H1 (cell line): ENCODE measurements around the gene DELE1. TPM values are rescaled to one million over a fixed set of nuclear protein-coding genes. Genes with fewer than 3 reads are reported as not detected.

Source experiments
- CTCF ChIA-PET: fragments of 300-600 bp; sonication (Branson Sonifier 250); formaldehyde crosslinking; loops from one replicate; lab custom pipeline; 2021; ENCODE audit not compliant: partially characterized antibody; lab: Charles Lee
- POLR2A ChIA-PET: fragments of 300-600 bp; sonication (Branson Sonifier 250); formaldehyde crosslinking; loops from one replicate; lab custom pipeline; 2021; ENCODE audit warnings: inconsistent platforms; ENCODE audit not compliant: partially characterized antibody; lab: Charles Lee
- DNase-seq, 2 experiments: peaks; one replicate each; pipeline versions ENCODE4 v3.0.0 to v3.0.0-alpha.2; 2010 to 2022; ENCODE audit warnings: low spot score in 2 of 2, low read depth in 1 of 2, mixed read lengths in 1 of 2
- FAIRE-seq: peaks from 2 replicates; lab custom pipeline; 2011; peaks lifted over from hg19 to GRCh38; lab: Jason Lieb, UNC
- H2AFZ ChIP-seq: 2 replicates; pipeline ENCODE4 v1.8.1; 2012; ENCODE audit warnings: low read length, inconsistent platforms
- H2AK5ac ChIP-seq: 2 replicates; pipeline ENCODE4 v1.6.1; 2013; ENCODE audit warnings: low read depth, low read length
- H2BK120ac ChIP-seq: replicated peaks from 2 replicates; pipeline ENCODE3; 2013; ENCODE audit warnings: low read depth, low read length, inconsistent platforms
- H2BK12ac ChIP-seq: 2 replicates; pipeline ENCODE4 v1.6.1; 2013; ENCODE audit warnings: low read depth, low read length
- H2BK15ac ChIP-seq: 2 replicates; pipeline ENCODE4 v1.6.1; 2013; ENCODE audit warnings: low read length
- H2BK20ac ChIP-seq: 2 replicates; pipeline ENCODE4 v1.6.1; 2013; ENCODE audit warnings: low read length
- H2BK5ac ChIP-seq: 2 replicates; pipeline ENCODE4 v1.6.1; 2013; ENCODE audit warnings: low read depth, low read length
- H3K14ac ChIP-seq: 2 replicates; pipeline ENCODE4 v1.6.1; 2013; ENCODE audit warnings: inconsistent platforms; ENCODE audit not compliant: insufficient read length
- H3K18ac ChIP-seq: 2 replicates; pipeline ENCODE4 v1.6.1; 2013; ENCODE audit warnings: low read length; ENCODE audit errors: extremely low read depth
- H3K23ac ChIP-seq: 2 replicates; pipeline ENCODE4 v1.6.1; 2013; ENCODE audit warnings: inconsistent platforms; ENCODE audit not compliant: insufficient read length
- H3K23me2 ChIP-seq: 2 replicates; pipeline ENCODE4 v1.6.1; 2013; ENCODE audit warnings: low read depth, low read length
- H3K27ac ChIP-seq: 2 replicates; pipeline ENCODE4 v1.6.1; 2011; ENCODE audit warnings: low read depth, low read length, inconsistent platforms
- H3K27me3 ChIP-seq, 4 experiments: replicated peaks in 1 of 4; 1 replicate in 1 of 4; 2 replicates in 3 of 4; pipeline versions ENCODE4 v1.6.1 to v1.8.1; 2011 to 2013; ENCODE audit warnings: low read length in 3 of 4, mild to moderate bottlenecking in 3 of 4, inconsistent platforms in 2 of 4, mixed read lengths in 2 of 4, moderate library complexity in 1 of 4; ENCODE audit not compliant: control insufficient read depth in 3 of 4, insufficient read depth in 3 of 4; ENCODE audit errors: extremely low read depth in 1 of 4
- H3K36me3 ChIP-seq, 4 experiments: 2 replicates each; pipeline versions ENCODE4 v1.6.1 to v1.8.1; 2011 to 2013; ENCODE audit warnings: mild to moderate bottlenecking in 4 of 4, low read length in 3 of 4, moderate library complexity in 2 of 4, control low read depth in 1 of 4, inconsistent platforms in 1 of 4; ENCODE audit not compliant: insufficient read depth in 4 of 4, control insufficient read depth in 2 of 4
- H3K4ac ChIP-seq: replicated peaks from 2 replicates; pipeline ENCODE3; 2013; ENCODE audit warnings: low read length, low read depth, mixed read lengths, inconsistent platforms; ENCODE audit not compliant: insufficient read length
- H3K4me1 ChIP-seq, 4 experiments: replicated peaks in 1 of 4; 1 replicate in 1 of 4; 2 replicates in 3 of 4; pipeline versions ENCODE4 v1.6.1 to v1.8.1; 2011 to 2013; ENCODE audit warnings: low read length in 3 of 4, inconsistent platforms in 2 of 4, mixed read lengths in 1 of 4; ENCODE audit not compliant: insufficient read depth in 4 of 4, control insufficient read depth in 3 of 4
- H3K4me2 ChIP-seq, 2 experiments: 2 replicates each; pipeline versions ENCODE4 v1.6.1 to v1.8.1; 2011 to 2013; ENCODE audit warnings: low read depth in 2 of 2, low read length in 2 of 2, control low read depth in 1 of 2, inconsistent platforms in 1 of 2, mild to moderate bottlenecking in 1 of 2; ENCODE audit not compliant: insufficient read depth in 1 of 2
- H3K4me3 ChIP-seq, 4 experiments: fragments of 200-600, 300-600 bp in 1 of 4; sonication (generic), shearing (Covaris generic), sonication (Bioruptor Twin) in 1 of 4; 2 replicates each; pipeline versions ENCODE4 v1.5.1 to v1.8.1; 2011 to 2016; ENCODE audit warnings: low read length in 4 of 4, low read depth in 3 of 4, control low read depth in 2 of 4, inconsistent platforms in 2 of 4, mild to moderate bottlenecking in 2 of 4, mixed read lengths in 1 of 4, moderate library complexity in 1 of 4; ENCODE audit not compliant: insufficient read depth in 2 of 4; ENCODE audit errors: extremely low read depth in 1 of 4
- H3K56ac ChIP-seq: replicated peaks from 2 replicates; pipeline ENCODE3; 2013; ENCODE audit warnings: low read depth, mild to moderate bottlenecking, mixed read lengths, low read length, inconsistent platforms; ENCODE audit not compliant: insufficient read length
- H3K79me1 ChIP-seq: 2 replicates; pipeline ENCODE4 v1.6.1; 2013; ENCODE audit warnings: low read depth, low read length, control low read depth
- H3K79me2 ChIP-seq, 2 experiments: 2 replicates each; pipeline versions ENCODE4 v1.6.1 to v1.8.1; 2012 to 2013; ENCODE audit warnings: low read length in 2 of 2, mild to moderate bottlenecking in 2 of 2, inconsistent platforms in 1 of 2; ENCODE audit not compliant: insufficient read depth in 2 of 2, control insufficient read depth in 1 of 2
- H3K9ac ChIP-seq, 4 experiments: replicated peaks in 1 of 4; 1 replicate in 1 of 4; 2 replicates in 3 of 4; pipeline versions ENCODE4 v1.6.1 to v1.8.1; 2011 to 2013; ENCODE audit warnings: low read depth in 3 of 4, low read length in 3 of 4, control low read depth in 2 of 4, mild to moderate bottlenecking in 2 of 4, moderate library complexity in 2 of 4, inconsistent platforms in 1 of 4; ENCODE audit errors: extremely low read depth in 1 of 4
- H3K9me3 ChIP-seq, 2 experiments: 2 replicates each; pipeline versions ENCODE4 v1.6.1 to v1.8.1; 2012 to 2013; ENCODE audit warnings: mild to moderate bottlenecking in 2 of 2, moderate library complexity in 2 of 2, control low read depth in 1 of 2, inconsistent platforms in 1 of 2, low read depth in 1 of 2, low read length in 1 of 2, mixed read lengths in 1 of 2; ENCODE audit not compliant: insufficient read depth in 2 of 2
- H4K20me1 ChIP-seq, 2 experiments: replicated peaks in 1 of 2; 2 replicates each; pipeline versions ENCODE3 to v1.8.1; 2011 to 2013; ENCODE audit warnings: inconsistent platforms in 2 of 2, low read length in 2 of 2, mild to moderate bottlenecking in 1 of 2; ENCODE audit not compliant: insufficient read depth in 2 of 2, control insufficient read depth in 1 of 2
- H4K5ac ChIP-seq: 2 replicates; pipeline ENCODE4 v1.6.1; 2013; ENCODE audit warnings: low read length, low read depth, mixed read lengths, inconsistent platforms; ENCODE audit not compliant: insufficient read length
- H4K8ac ChIP-seq: 2 replicates; pipeline ENCODE4 v1.8.0; 2013; ENCODE audit warnings: mild to moderate bottlenecking, moderate library complexity, low read length, inconsistent platforms; ENCODE audit not compliant: insufficient read depth; ENCODE audit errors: extremely low read depth
- H4K91ac ChIP-seq: replicated peaks from 2 replicates; pipeline ENCODE3; 2013; ENCODE audit warnings: low read length, mixed read lengths, inconsistent platforms; ENCODE audit not compliant: insufficient read length
- ASH2L ChIP-seq: fragments of 200-600, 300-600 bp; sonication (generic); IDR thresholded peaks from one replicate; pipeline ENCODE4 v1.7.1; 2017; ENCODE audit warnings: low read length
- CREB1 ChIP-seq: IDR thresholded peaks from 2 replicates; pipeline ENCODE4 v1.6.1; 2012; ENCODE audit warnings: inconsistent platforms
- E2F6 ChIP-seq: IDR thresholded peaks from 2 replicates; pipeline ENCODE4 v1.6.1; 2012; ENCODE audit warnings: inconsistent platforms
- FOSL1 ChIP-seq: IDR thresholded peaks from 2 replicates; pipeline ENCODE4 v1.6.1; 2011; ENCODE audit warnings: mild to moderate bottlenecking, low read depth, low read length, moderate library complexity; ENCODE audit not compliant: insufficient read depth
- NANOG ChIP-seq: IDR thresholded peaks from 2 replicates; pipeline ENCODE4 v1.6.1; 2011; ENCODE audit warnings: low read length, low read depth, mild to moderate bottlenecking, inconsistent platforms; ENCODE audit not compliant: insufficient read depth, poor library complexity, severe bottlenecking
- RFX5 ChIP-seq: IDR thresholded peaks from 2 replicates; pipeline ENCODE4 v1.6.1; 2011; ENCODE audit warnings: low read depth, low read length, improper control_type of control experiment, borderline replicate concordance
- SP1 ChIP-seq: IDR thresholded peaks from 2 replicates; pipeline ENCODE4 v1.6.1; 2011; ENCODE audit warnings: low read depth, low read length
- SP2 ChIP-seq: IDR thresholded peaks from 2 replicates; pipeline ENCODE4 v1.6.1; 2012; ENCODE audit warnings: mild to moderate bottlenecking, low read length, inconsistent platforms
- SRF ChIP-seq: IDR thresholded peaks from 2 replicates; pipeline ENCODE4 v1.6.1; 2011; ENCODE audit warnings: mild to moderate bottlenecking, low read depth, low read length, moderate library complexity
- USF2 ChIP-seq: IDR thresholded peaks from 2 replicates; pipeline ENCODE4 v1.6.1; 2011; ENCODE audit warnings: low read length, improper control_type of control experiment
- WGBS, 2 experiments: shearing (Covaris generic) in 1 of 2; methylation state at CpG; one replicate each; pipeline versions ENCODE4 v1.1.6 to v1.1.7; 2013 to 2015; ENCODE audit warnings: low lambda C conversion rate in 2 of 2, mixed read lengths in 2 of 2, inconsistent platforms in 1 of 2, low coverage in 1 of 2, missing lambda C conversion rate in 1 of 2; ENCODE audit not compliant: insufficient replicate concordance in 2 of 2, insufficient coverage in 1 of 2, insufficient read length in 1 of 2; ENCODE audit errors: extremely low coverage in 1 of 2, missing lambda C conversion rate in 1 of 2; 5-methylcytosine and 5-hydroxymethylcytosine counted together
- polyA plus RNA-seq, 7 experiments: library from polyadenylated mRNA; depleted of rRNA in 3 of 7; stranded (reverse) in 5 of 7; unstranded in 2 of 7; fragments of >200 nt in 5 of 7; fragments of 200-250 nt in 2 of 7; gene quantifications; 1 replicate in 5 of 7; 2 replicates in 1 of 7; 4 replicates in 1 of 7; pipeline versions ENCODE4 v1.2.1 to v1.2.3, GENCODE V29; 2011 to 2013; ENCODE audit warnings: missing spikeins in 2 of 7, mixed read lengths in 2 of 7
- total RNA-seq: library from RNA; stranded (reverse); fragmentation: NEBNext Ultra II Directional; extraction: Animal tissue kit (Norgen Biotek cat#: 25700); gene quantifications from 2 replicates; pipeline ENCODE4 v1.2.1, GENCODE V29; 2021

DELE1 gene
- total and polyA plus RNA-seq, 2 of the 8 experiments (the other 6 are each of a cell fraction or from before 2014, with no cell fraction given) = 61.4 to 114 TPM

GRCh38 chr5:141966275-141966962 lies 42.7 kb downstream of the DELE1 start:
- CTCF ChIA-PET = interaction anchor here (1.1 to 4.7 kb wide), 3 partner anchors 10 to 274 kb away, joined by 3 to 28 read pairs (median 4); no protein-coding TSS in a partner anchor
- POLR2A ChIA-PET = no interaction called here
- Histone ChIP-seq H3K9me3 (no peaks in the 10 kb centered on the region), H2AFZ (no peak overlapping the region), H2BK12ac (no peak overlapping the region), H2AK5ac (no peak overlapping the region), H3K9ac (no peak overlapping the region), H4K91ac (no peak overlapping the region), H4K20me1 (no peaks in the 10 kb centered on the region), H3K4me1 (peaks cover 0 to 6% (median 3%) of the 10 kb centered on the region in 4 experiments; a peak in 3 of 7 replicates), H3K4ac (no peak overlapping the region), H3K56ac (no peak overlapping the region), H2BK5ac (no peak overlapping the region), H3K36me3 (no peaks in the 10 kb centered on the region), H2BK120ac (no peak overlapping the region), H3K27me3 (no peaks in the 10 kb centered on the region), H3K18ac (no peak overlapping the region), H2BK15ac (no peak overlapping the region), H3K79me1 (no peaks in the 10 kb centered on the region), H3K23me2 (peaks cover 6% of the 10 kb centered on the region), H4K5ac (no peak overlapping the region), H2BK20ac (no peak overlapping the region), H3K4me3 (no peak overlapping the region), H3K23ac (no peak overlapping the region), H3K79me2 (no peaks in the 10 kb centered on the region), H3K27ac (no peak overlapping the region), H3K14ac (no peak overlapping the region), H4K8ac (no peak overlapping the region), H3K4me2 (no peak overlapping the region)
- FAIRE-seq = no peak
- 85% methylated on average over 4 of the region's 4 CpGs; no CpG with 5 or more reads in 1 of the 2 experiments for WGBS, 2 experiments
- no peak for DNase-seq
- no peak for TF ChIP-seq CREB1
- no peak for TF ChIP-seq SP2
- no peak for TF ChIP-seq SRF
- TF ChIP-seq E2F6 = no peak
- no peak for TF ChIP-seq FOSL1
- TF ChIP-seq ASH2L = no peak
- TF ChIP-seq RFX5 = no peak
- TF ChIP-seq SP1 = no peak
- no peak for TF ChIP-seq USF2
- TF ChIP-seq NANOG = no peak
